DMS153 treated with DMSO at 0.1 percent for 48 hours (cell line): ENCODE results near the gene ERBB2.
"Not testable (repeated sequence)": the region's sequence is repeated elsewhere in the genome, so short reads cannot be mapped to it uniquely, and the experiment has no call there.

Source experiments
- DNase-seq: peaks from one replicate; lab custom pipeline; 2025; ENCODE audit not compliant: unreplicated experiment; lab: John Stamatoyannopoulos, UW

The ERBB2 gene

GRCh38 chr17:39757931-39758873 lies 58.3 kb downstream of the ERBB2 start:
- DNase-seq: no peak

GRCh38 chr17:39759204-39759603 lies 59.3 kb downstream of the ERBB2 start:
- no peak for DNase-seq

GRCh38 chr17:39761861-39762496 lies 62.1 kb downstream of the ERBB2 start:
- no peak for DNase-seq

- no peak for DNase-seq
Observed at GRCh38 chr17:39763051-39763820, 63.4 kb downstream of the ERBB2 start.

GRCh38 chr17:39764171-39764570 lies 64.3 kb downstream of the ERBB2 start:
- DNase-seq: not testable (repeated sequence)

- no peak for DNase-seq
Observed at GRCh38 chr17:39765175-39765574, 65.3 kb downstream of the ERBB2 start.

- DNase-seq: no peak
Observed at GRCh38 chr17:39765766-39766165, 65.9 kb downstream of the ERBB2 start.

GRCh38 chr17:39767147-39767546 lies 67.3 kb downstream of the ERBB2 start:
- DNase-seq: no peak

GRCh38 chr17:39769974-39770587 lies 70.2 kb downstream of the ERBB2 start:
- peak; percentile 61 for DNase-seq

- DNase-seq: no peak
Observed at GRCh38 chr17:39772415-39772814, 72.6 kb downstream of the ERBB2 start.

GRCh38 chr17:39772987-39773934 lies 73.4 kb downstream of the ERBB2 start:
- DNase-seq: no peak

GRCh38 chr17:39774047-39774446 lies 74.2 kb downstream of the ERBB2 start:
- no peak for DNase-seq

GRCh38 chr17:39775031-39775430 lies 75.2 kb downstream of the ERBB2 start:
- DNase-seq: no peak

- DNase-seq: no peak
Observed at GRCh38 chr17:39776252-39776651, 76.4 kb downstream of the ERBB2 start.

GRCh38 chr17:39777534-39778365 lies 77.9 kb downstream of the ERBB2 start:
- DNase-seq: no peak
